ENCODE results near the gene FOXL1.
A peak's percentile ranks its signal among the peaks of the same experiment; 100 is the strongest.

FOXL1 gene

GRCh38 chr16:86605950-86606349, 27.6 kb downstream of the FOXL1 start:
- Histone ChIP-seq H3K4me3 (ENCODE audit: low read length) (no peak overlapping the region), H3K4me1 (ENCODE audit: control insufficient read depth, insufficient read depth, low read length) (peaks cover 29% of the 10 kb centered on the region), H3K27me3 (ENCODE audit: control insufficient read depth, insufficient read depth, low read length) (no peaks in the 10 kb centered on the region), H3K36me3 (ENCODE audit: insufficient read depth, low read length) (no peaks in the 10 kb centered on the region), H3K9ac (ENCODE audit: low read depth, low read length) (no peak overlapping the region), H3K4me2 (ENCODE audit: low read length) (no peak overlapping the region), H3K9me3 (replicated peaks; ENCODE audit: low read length) (no peaks in the 10 kb centered on the region)

- peak overlapping the region; percentile 4 for H3K4me3 ChIP-seq (ENCODE audit: low read length)
- H3K27me3 ChIP-seq (ENCODE audit: control insufficient read depth, insufficient read depth, low read length) = no peaks in the 10 kb centered on the region
- peak overlapping the region; percentile 55 for H3K4me2 ChIP-seq (ENCODE audit: low read length)
- H3K9me3 ChIP-seq (replicated peaks; ENCODE audit: low read length) = no peaks in the 10 kb centered on the region
- no peaks in the 10 kb centered on the region for H3K36me3 ChIP-seq (ENCODE audit: insufficient read depth, low read length)
- H3K4me1 ChIP-seq (ENCODE audit: control insufficient read depth, insufficient read depth, low read length) = peaks cover 40% of the 10 kb centered on the region
- H3K9ac ChIP-seq (ENCODE audit: low read depth, low read length) = peak overlapping the region; percentile 64
Observed at GRCh38 chr16:86608301-86608747, 30.0 kb downstream of the FOXL1 start.

GRCh38 chr16:86609115-86609514, 30.8 kb downstream of the FOXL1 start:
- H3K36me3 ChIP-seq (ENCODE audit: insufficient read depth, low read length) = no peaks in the 10 kb centered on the region
- peak overlapping the region; percentile 80 for H3K9ac ChIP-seq (ENCODE audit: low read depth, low read length)
- H3K4me3 ChIP-seq (ENCODE audit: low read length) = peak overlapping the region; percentile 30
- H3K4me2 ChIP-seq (ENCODE audit: low read length) = peak overlapping the region; percentile 55
- no peaks in the 10 kb centered on the region for H3K9me3 ChIP-seq (replicated peaks; ENCODE audit: low read length)
- H3K27me3 ChIP-seq (ENCODE audit: control insufficient read depth, insufficient read depth, low read length) = no peaks in the 10 kb centered on the region
- peaks cover 40% of the 10 kb centered on the region for H3K4me1 ChIP-seq (ENCODE audit: control insufficient read depth, insufficient read depth, low read length)

- Histone ChIP-seq H3K9me3 (replicated peaks; ENCODE audit: low read length) (no peaks in the 10 kb centered on the region), H3K27me3 (ENCODE audit: control insufficient read depth, insufficient read depth, low read length) (no peaks in the 10 kb centered on the region), H3K4me1 (ENCODE audit: control insufficient read depth, insufficient read depth, low read length) (peaks cover 40% of the 10 kb centered on the region), H3K4me3 (ENCODE audit: low read length) (peak overlapping the region; percentile 30), H3K9ac (ENCODE audit: low read depth, low read length) (peak overlapping the region; percentile 80), H3K4me2 (ENCODE audit: low read length) (peak overlapping the region; percentile 55), H3K36me3 (ENCODE audit: insufficient read depth, low read length) (no peaks in the 10 kb centered on the region)
Observed at GRCh38 chr16:86609661-86610060, 31.3 kb downstream of the FOXL1 start.

GRCh38 chr16:86610779-86611524, 32.6 kb downstream of the FOXL1 start:
- no peak overlapping the region for H3K4me2 ChIP-seq (ENCODE audit: low read length)
- H3K4me1 ChIP-seq (ENCODE audit: control insufficient read depth, insufficient read depth, low read length) = peaks cover 40% of the 10 kb centered on the region
- peak overlapping the region; percentile 33 for H3K9ac ChIP-seq (ENCODE audit: low read depth, low read length)
- no peak overlapping the region for H3K4me3 ChIP-seq (ENCODE audit: low read length)
- no peaks in the 10 kb centered on the region for H3K27me3 ChIP-seq (ENCODE audit: control insufficient read depth, insufficient read depth, low read length)
- no peaks in the 10 kb centered on the region for H3K36me3 ChIP-seq (ENCODE audit: insufficient read depth, low read length)
- no peaks in the 10 kb centered on the region for H3K9me3 ChIP-seq (replicated peaks; ENCODE audit: low read length)

GRCh38 chr16:86611525-86611855, 33.1 kb downstream of the FOXL1 start:
- Histone ChIP-seq H3K4me1 (ENCODE audit: control insufficient read depth, insufficient read depth, low read length) (peaks cover 40% of the 10 kb centered on the region), H3K9me3 (replicated peaks; ENCODE audit: low read length) (no peaks in the 10 kb centered on the region), H3K4me3 (ENCODE audit: low read length) (no peak overlapping the region), H3K4me2 (ENCODE audit: low read length) (no peak overlapping the region), H3K27me3 (ENCODE audit: control insufficient read depth, insufficient read depth, low read length) (no peaks in the 10 kb centered on the region), H3K9ac (ENCODE audit: low read depth, low read length) (peak overlapping the region; percentile 33), H3K36me3 (ENCODE audit: insufficient read depth, low read length) (no peaks in the 10 kb centered on the region)

- Histone ChIP-seq H3K4me1 (ENCODE audit: control insufficient read depth, insufficient read depth, low read length) (peaks cover 40% of the 10 kb centered on the region), H3K4me2 (ENCODE audit: low read length) (no peak overlapping the region), H3K9ac (ENCODE audit: low read depth, low read length) (peak overlapping the region; percentile 33), H3K27me3 (ENCODE audit: control insufficient read depth, insufficient read depth, low read length) (no peaks in the 10 kb centered on the region), H3K4me3 (ENCODE audit: low read length) (no peak overlapping the region), H3K36me3 (ENCODE audit: insufficient read depth, low read length) (no peaks in the 10 kb centered on the region), H3K9me3 (replicated peaks; ENCODE audit: low read length) (no peaks in the 10 kb centered on the region)
Observed at GRCh38 chr16:86611941-86612340, 33.6 kb downstream of the FOXL1 start.

GRCh38 chr16:86614699-86615098, 36.4 kb downstream of the FOXL1 start:
- Histone ChIP-seq H3K9ac (ENCODE audit: low read depth, low read length) (no peak overlapping the region), H3K4me3 (ENCODE audit: low read length) (no peak overlapping the region), H3K4me1 (ENCODE audit: control insufficient read depth, insufficient read depth, low read length) (peaks cover 23% of the 10 kb centered on the region), H3K27me3 (ENCODE audit: control insufficient read depth, insufficient read depth, low read length) (no peaks in the 10 kb centered on the region), H3K4me2 (ENCODE audit: low read length) (no peak overlapping the region), H3K36me3 (ENCODE audit: insufficient read depth, low read length) (no peaks in the 10 kb centered on the region), H3K9me3 (replicated peaks; ENCODE audit: low read length) (no peaks in the 10 kb centered on the region)

GRCh38 chr16:86616906-86617305, 38.6 kb downstream of the FOXL1 start:
- no peak overlapping the region for H3K4me3 ChIP-seq (ENCODE audit: low read length)
- H3K4me1 ChIP-seq (ENCODE audit: control insufficient read depth, insufficient read depth, low read length) = peaks cover 1% of the 10 kb centered on the region
- H3K9ac ChIP-seq (ENCODE audit: low read depth, low read length) = no peak overlapping the region
- no peak overlapping the region for H3K4me2 ChIP-seq (ENCODE audit: low read length)
- H3K27me3 ChIP-seq (ENCODE audit: control insufficient read depth, insufficient read depth, low read length) = no peaks in the 10 kb centered on the region
- no peaks in the 10 kb centered on the region for H3K36me3 ChIP-seq (ENCODE audit: insufficient read depth, low read length)
- H3K9me3 ChIP-seq (replicated peaks; ENCODE audit: low read length) = no peaks in the 10 kb centered on the region

- Histone ChIP-seq H3K36me3 (ENCODE audit: insufficient read depth, low read length) (no peaks in the 10 kb centered on the region), H3K27me3 (ENCODE audit: control insufficient read depth, insufficient read depth, low read length) (no peaks in the 10 kb centered on the region), H3K4me1 (ENCODE audit: control insufficient read depth, insufficient read depth, low read length) (no peaks in the 10 kb centered on the region), H3K4me2 (ENCODE audit: low read length) (peak overlapping the region; percentile 57), H3K4me3 (ENCODE audit: low read length) (peak overlapping the region; percentile 12), H3K9me3 (replicated peaks; ENCODE audit: low read length) (no peaks in the 10 kb centered on the region), H3K9ac (ENCODE audit: low read depth, low read length) (peak overlapping the region; percentile 10)
Observed at GRCh38 chr16:86618431-86619238, 40.3 kb downstream of the FOXL1 start.

- no peaks in the 10 kb centered on the region for H3K9me3 ChIP-seq (replicated peaks; ENCODE audit: low read length)
- no peaks in the 10 kb centered on the region for H3K4me1 ChIP-seq (ENCODE audit: control insufficient read depth, insufficient read depth, low read length)
- H3K9ac ChIP-seq (ENCODE audit: low read depth, low read length) = peak overlapping the region; percentile 10
- H3K4me2 ChIP-seq (ENCODE audit: low read length) = peak overlapping the region; percentile 57
- no peaks in the 10 kb centered on the region for H3K27me3 ChIP-seq (ENCODE audit: control insufficient read depth, insufficient read depth, low read length)
- peak overlapping the region; percentile 12 for H3K4me3 ChIP-seq (ENCODE audit: low read length)
- H3K36me3 ChIP-seq (ENCODE audit: insufficient read depth, low read length) = no peaks in the 10 kb centered on the region
Observed at GRCh38 chr16:86619239-86619794, 41.0 kb downstream of the FOXL1 start.

Measured in skeletal muscle satellite cell (primary cell).